KMS-11 (cell line): ENCODE measurements around the gene ZNF385C.

Experiments used
- H2AFZ ChIP-seq: fragments of 200-600 bp; sonication (generic); 2 replicates; pipeline ENCODE4 v1.6.1; 2016; ENCODE audit warnings: antibody characterized with exemption, mixed run types, low read depth
- H3K27ac ChIP-seq: fragments of 200-600 bp; sonication (generic); 2 replicates; pipeline ENCODE4 v1.6.1; 2016; ENCODE audit warnings: mild to moderate bottlenecking, mixed run types
- H3K27me3 ChIP-seq: fragments of 200-600 bp; sonication (generic); 2 replicates; pipeline ENCODE4 v1.6.1; 2017; ENCODE audit warnings: mild to moderate bottlenecking, low read depth, mixed run types, moderate library complexity; ENCODE audit not compliant: insufficient read depth
- H3K36me3 ChIP-seq: fragments of 200-600 bp; sonication (generic); 2 replicates; pipeline ENCODE4 v1.6.1; 2017; ENCODE audit warnings: mild to moderate bottlenecking, mixed run types; ENCODE audit not compliant: insufficient read depth
- H3K4me1 ChIP-seq: fragments of 200-600 bp; sonication (generic); 2 replicates; pipeline ENCODE4 v1.6.1; 2016; ENCODE audit warnings: mild to moderate bottlenecking, low read depth, mixed run types; ENCODE audit not compliant: poor library complexity, severe bottlenecking
- H3K4me2 ChIP-seq: fragments of 200-600 bp; sonication (generic); 2 replicates; pipeline ENCODE4 v1.7.0; 2016; ENCODE audit warnings: mild to moderate bottlenecking, mixed run types
- H3K4me3 ChIP-seq: fragments of 200-600 bp; sonication (generic); IDR thresholded peaks from 2 replicates; pipeline ENCODE4 v1.6.1; 2017; ENCODE audit warnings: low read depth, low read length, mixed read lengths; ENCODE audit not compliant: insufficient read depth
- H3K79me2 ChIP-seq: fragments of 200-600 bp; sonication (generic); 2 replicates; pipeline ENCODE4 v1.6.1; 2016; ENCODE audit warnings: low read depth, mixed run types; ENCODE audit not compliant: insufficient read depth
- H3K9ac ChIP-seq: fragments of 200-600 bp; sonication (generic); 2 replicates; pipeline ENCODE4 v1.6.1; 2016; ENCODE audit warnings: mild to moderate bottlenecking, mixed run types
- H4K20me1 ChIP-seq: fragments of 200-600 bp; sonication (generic); 2 replicates; pipeline ENCODE4 v1.6.1; 2016; ENCODE audit warnings: mild to moderate bottlenecking, mixed run types; ENCODE audit not compliant: insufficient read depth
- TF ChIP-seq, protein P1 (sequence below): fragments of 200-600 bp; sonication (generic); conservative IDR thresholded peaks from 2 replicates; pipeline ENCODE4 v1.6.1; 2017; ENCODE audit warnings: low read depth, mild to moderate bottlenecking, antibody characterized with exemption, low read length, moderate library complexity, mixed read lengths

The ZNF385C gene

DNA sequence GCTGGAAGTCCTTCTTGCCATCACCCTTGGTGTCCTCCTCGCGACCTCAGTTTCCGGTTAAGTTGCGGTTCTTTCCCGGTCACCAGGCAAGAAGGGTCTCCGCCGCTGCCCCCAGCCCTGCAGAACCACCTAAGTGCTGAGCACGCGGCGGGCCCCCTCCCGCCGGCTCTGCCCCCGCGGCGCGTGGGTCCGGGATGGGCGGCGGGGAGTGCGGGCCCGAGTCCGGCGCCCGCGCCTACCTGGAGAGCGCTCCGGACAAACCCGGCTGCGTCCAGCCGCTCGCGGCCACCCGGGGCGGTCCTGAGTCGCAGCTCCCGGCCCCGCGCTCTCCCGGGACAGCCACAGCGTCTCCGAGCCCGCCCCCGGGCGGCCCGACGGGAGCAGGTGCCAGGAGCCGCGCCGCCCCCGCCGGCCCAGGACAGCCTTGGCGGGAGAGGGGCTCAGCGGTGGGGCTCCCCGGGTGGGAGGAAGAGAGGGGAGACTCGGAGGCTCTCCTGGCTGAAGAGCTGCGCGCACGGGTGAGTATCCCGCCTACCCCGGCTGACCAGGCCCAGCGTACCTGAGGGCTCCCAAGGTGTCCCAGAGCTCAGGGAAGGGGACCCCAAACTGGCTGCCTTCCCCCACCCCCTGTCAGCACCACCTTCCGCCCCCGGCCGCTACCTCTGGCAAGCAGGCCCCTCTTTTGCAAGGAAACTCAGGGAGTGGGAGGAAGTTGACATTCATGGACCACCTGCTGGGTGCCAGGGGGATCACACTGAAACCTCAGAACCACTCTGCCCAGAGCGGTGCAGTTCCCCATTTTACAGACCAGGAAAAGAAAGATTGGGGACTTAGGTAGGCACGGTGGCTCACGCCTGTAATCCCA, 25.7 kb downstream of the ZNF385C start:
- Histone ChIP-seq H3K9ac (no peak overlapping the region), H3K36me3 (no peaks in the 10 kb centered on the region), H3K27ac (no peak overlapping the region), H3K4me1 (no peaks in the 10 kb centered on the region), H3K4me2 (no peak overlapping the region), H4K20me1 (no peaks in the 10 kb centered on the region), H3K79me2 (no peaks in the 10 kb centered on the region), H3K4me3 (no peak overlapping the region), H2AFZ (no peak overlapping the region), H3K27me3 (peaks cover 7% of the 10 kb centered on the region; the same call in 1 of the 2 replicates)
- TF ChIP-seq, protein P1, sequence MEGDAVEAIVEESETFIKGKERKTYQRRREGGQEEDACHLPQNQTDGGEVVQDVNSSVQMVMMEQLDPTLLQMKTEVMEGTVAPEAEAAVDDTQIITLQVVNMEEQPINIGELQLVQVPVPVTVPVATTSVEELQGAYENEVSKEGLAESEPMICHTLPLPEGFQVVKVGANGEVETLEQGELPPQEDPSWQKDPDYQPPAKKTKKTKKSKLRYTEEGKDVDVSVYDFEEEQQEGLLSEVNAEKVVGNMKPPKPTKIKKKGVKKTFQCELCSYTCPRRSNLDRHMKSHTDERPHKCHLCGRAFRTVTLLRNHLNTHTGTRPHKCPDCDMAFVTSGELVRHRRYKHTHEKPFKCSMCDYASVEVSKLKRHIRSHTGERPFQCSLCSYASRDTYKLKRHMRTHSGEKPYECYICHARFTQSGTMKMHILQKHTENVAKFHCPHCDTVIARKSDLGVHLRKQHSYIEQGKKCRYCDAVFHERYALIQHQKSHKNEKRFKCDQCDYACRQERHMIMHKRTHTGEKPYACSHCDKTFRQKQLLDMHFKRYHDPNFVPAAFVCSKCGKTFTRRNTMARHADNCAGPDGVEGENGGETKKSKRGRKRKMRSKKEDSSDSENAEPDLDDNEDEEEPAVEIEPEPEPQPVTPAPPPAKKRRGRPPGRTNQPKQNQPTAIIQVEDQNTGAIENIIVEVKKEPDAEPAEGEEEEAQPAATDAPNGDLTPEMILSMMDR: no peak

DNA sequence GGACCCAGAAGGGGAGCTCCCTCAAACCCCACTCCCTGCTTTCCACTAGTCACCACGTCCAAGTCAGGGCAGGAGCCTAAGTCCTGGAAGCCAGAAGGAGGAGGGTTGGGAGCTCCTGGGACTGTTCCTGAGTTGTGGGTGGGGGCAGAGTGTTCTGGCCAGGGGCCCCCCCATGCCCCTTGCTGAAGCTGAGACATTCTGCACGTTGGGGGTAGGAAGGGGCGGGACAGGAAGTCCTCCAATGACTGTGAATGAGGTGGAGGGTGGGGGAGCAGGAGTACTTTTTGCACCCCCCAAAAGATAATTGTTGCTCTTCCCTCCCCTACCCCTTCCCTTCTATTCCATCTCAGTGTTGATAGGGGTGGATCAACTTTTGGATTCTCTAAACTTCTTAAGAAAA, 26.5 kb downstream of the ZNF385C start:
- Histone ChIP-seq H3K27ac (no peak overlapping the region), H3K79me2 (no peaks in the 10 kb centered on the region), H3K36me3 (no peaks in the 10 kb centered on the region), H2AFZ (no peak overlapping the region), H3K4me1 (no peaks in the 10 kb centered on the region), H3K27me3 (peaks cover 7% of the 10 kb centered on the region; the same call in 1 of the 2 replicates), H3K4me2 (no peak overlapping the region), H3K9ac (no peak overlapping the region), H3K4me3 (no peak overlapping the region), H4K20me1 (no peaks in the 10 kb centered on the region)
- TF ChIP-seq, protein P1: no peak

DNA sequence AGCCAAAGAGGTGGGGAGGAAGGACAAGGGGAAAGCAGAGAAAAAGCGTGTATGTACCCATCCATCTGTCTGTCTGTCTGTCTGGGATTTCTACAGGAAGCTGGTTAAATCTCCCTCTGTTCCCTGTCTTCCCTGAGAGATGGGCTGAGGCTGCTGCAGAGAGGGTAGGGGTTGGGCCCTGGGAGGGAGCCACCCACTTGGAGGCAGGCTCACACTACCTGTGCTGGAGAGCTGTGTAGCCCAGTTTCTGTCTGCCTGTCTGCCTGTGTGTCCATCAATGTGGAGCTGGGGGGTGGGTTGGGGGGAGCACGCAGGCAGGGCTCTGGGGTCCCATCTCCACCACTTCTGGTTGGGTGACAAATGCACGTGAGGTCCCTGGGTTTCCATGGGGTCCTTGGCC, 29.3 kb downstream of the ZNF385C start:
- no peaks in the 10 kb centered on the region for H3K79me2 ChIP-seq
- H2AFZ ChIP-seq: no peak overlapping the region
- H4K20me1 ChIP-seq: no peaks in the 10 kb centered on the region

DNA sequence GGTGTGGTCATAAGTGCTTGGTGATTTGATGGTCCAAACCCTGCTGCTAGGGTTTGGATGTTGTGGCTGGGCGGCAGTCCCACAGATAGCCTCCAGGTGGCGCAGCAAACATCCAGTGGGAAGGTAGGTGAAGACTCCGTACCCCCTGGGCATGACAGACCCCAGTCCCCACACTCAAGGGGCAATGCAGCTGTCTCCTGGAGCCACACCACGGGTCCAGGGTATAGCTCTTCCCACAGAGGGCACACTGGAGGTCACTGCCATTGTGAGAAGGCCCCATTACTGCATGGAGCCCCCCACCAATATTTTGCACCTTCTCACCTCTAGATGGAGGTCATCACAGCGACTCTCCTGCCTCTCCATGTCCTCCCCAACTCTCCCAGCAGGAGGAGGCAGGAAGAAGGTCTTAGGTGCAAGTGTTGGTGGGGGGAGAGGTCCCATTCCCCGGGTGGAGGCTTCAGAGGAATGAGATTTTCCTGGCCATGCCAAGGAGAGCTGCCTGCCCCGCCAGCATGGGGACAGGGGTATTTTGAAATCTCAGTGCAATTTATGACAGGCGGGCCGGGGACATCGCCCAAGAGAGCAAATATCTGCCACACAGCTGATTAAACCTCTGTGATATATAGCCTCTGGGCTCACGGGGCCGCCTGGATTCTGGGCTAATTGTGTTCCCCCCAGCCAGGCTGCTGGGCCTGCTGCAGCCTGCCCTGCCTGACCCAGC, 30.7 kb downstream of the ZNF385C start:
- Histone ChIP-seq H3K36me3 (no peaks in the 10 kb centered on the region), H4K20me1 (no peaks in the 10 kb centered on the region), H2AFZ (peak overlapping the region; percentile 48; the same call in 1 of the 2 replicates), H3K4me3 (no peak overlapping the region), H3K27me3 (peaks cover 7% of the 10 kb centered on the region; the same call in 1 of the 2 replicates), H3K4me1 (no peaks in the 10 kb centered on the region), H3K27ac (no peak overlapping the region), H3K4me2 (no peak overlapping the region), H3K9ac (no peak overlapping the region), H3K79me2 (no peaks in the 10 kb centered on the region)
- TF ChIP-seq, protein P1: peak; percentile 99

More for the DNA sequence above, 29.3 kb downstream of the ZNF385C start:
- Histone ChIP-seq H3K36me3 (no peaks in the 10 kb centered on the region), H3K4me1 (no peaks in the 10 kb centered on the region), H3K4me2 (no peak overlapping the region), H3K9ac (no peak overlapping the region), H3K27me3 (peaks cover 7% of the 10 kb centered on the region; the same call in 1 of the 2 replicates), H3K4me3 (no peak overlapping the region), H3K27ac (no peak overlapping the region)
- TF ChIP-seq, protein P1: no peak
